Heart left ventricle (tissue), 16 donors: ENCODE measurements around the gene NKD1. TPM values are rescaled to one million over a fixed set of nuclear protein-coding genes. Genes with fewer than 3 reads are reported as not detected.

Experiments used
- ATAC-seq, 4 donors: fragments of 200-7000 bp; cut with Tn5 transposase; one replicate each; pipeline ENCODE4 v1.9.1; 2020 to 2022; ENCODE audit warnings: moderate library complexity in 4 of 4, mild to moderate bottlenecking in 3 of 4, moderate number of reproducible peaks in 1 of 4
- DNase-seq, 5 donors: peaks; one replicate each; pipeline ENCODE4 v3.0.0-alpha.2; 2020
- H3K27ac ChIP-seq, 12 donors: fragments of 200-600 bp; sonication (generic) in 4 of 12; one replicate each; pipeline versions ENCODE4 v1.5.0 to v1.8.0; 2016 to 2022; ENCODE audit warnings: mild to moderate bottlenecking in 2 of 12
- H3K27me3 ChIP-seq, 9 donors: fragments of 200-600 bp; sonication (generic) in 2 of 9; one replicate each; pipeline versions ENCODE4 v1.5.1 to v1.8.0; 2016 to 2022; ENCODE audit warnings: mild to moderate bottlenecking in 3 of 9
- H3K36me3 ChIP-seq, 9 donors: fragments of 200-600 bp; sonication (generic) in 2 of 9; one replicate each; pipeline versions ENCODE4 v1.5.0 to v1.8.0; 2018 to 2022; ENCODE audit warnings: mild to moderate bottlenecking in 2 of 9
- H3K4me1 ChIP-seq, 12 donors: fragments of 200-600 bp; sonication (generic) in 4 of 12; one replicate each; pipeline versions ENCODE4 v1.5.0 to v1.8.0; 2016 to 2022; ENCODE audit warnings: mild to moderate bottlenecking in 3 of 12
- H3K4me3 ChIP-seq, 12 donors: fragments of 200-600 bp; sonication (generic) in 4 of 12; one replicate each; pipeline versions ENCODE4 v1.5.0 to v1.8.0; 2017 to 2022; ENCODE audit warnings: mild to moderate bottlenecking in 9 of 12, moderate library complexity in 4 of 12
- H3K9me3 ChIP-seq, 12 donors: fragments of 200-600 bp; sonication (generic) in 4 of 12; one replicate each; pipeline versions ENCODE4 v1.5.0 to v1.8.0; 2016 to 2022; ENCODE audit warnings: mild to moderate bottlenecking in 1 of 12
- CTCF ChIP-seq, 12 donors: fragments of 200-600 bp; sonication (generic) in 4 of 12; IDR thresholded peaks; one replicate each; pipeline versions ENCODE4 v1.5.0 to v1.8.0; 2018 to 2022; ENCODE audit warnings: antibody characterized with exemption in 12 of 12, mild to moderate bottlenecking in 5 of 12
- POLR2A ChIP-seq, 2 donors: fragments of 450-650 bp; IDR thresholded peaks; one replicate each; pipeline ENCODE4 v1.6.1; 2017; ENCODE audit warnings: antibody characterized with exemption in 2 of 2, mild to moderate bottlenecking in 2 of 2, moderate library complexity in 2 of 2
- WGBS, 4 donors: extraction: QIAGEN DNeasy Blood & Tissue Kit in 2 of 4; methylation state at CpG; one replicate each; pipeline versions ENCODE4 v1.1.5 to v1.1.7; 2013 to 2018; 5-methylcytosine and 5-hydroxymethylcytosine counted together
- intact Hi-C, 10 donors: fragments of 100-400 bp; cut with DNase I; formaldehyde crosslinking; loops; one replicate each; pipeline versions ENCODE4 v1.11.1 to v1.14.2; 2022
- polyA plus RNA-seq, 2 donors: library from polyadenylated mRNA; stranded (reverse); fragments of 200-250 nt; gene quantifications; one replicate each; pipeline ENCODE4 v1.2.3, GENCODE V29; 2013
- total RNA-seq, 9 donors: library from RNA; depleted of rRNA in 2 of 9; stranded (reverse); fragments of >200 nt in 2 of 9; fragmentation: NEBNext Ultra II Directional in 3 of 9; extraction: Animal tissue kit (Norgen Biotek cat#: 25700) in 3 of 9; gene quantifications; one replicate each; pipeline versions ENCODE4 v1.1.0 to v1.2.4, GENCODE V29; 2016 to 2023
- donor health status: ischemic (EF 13 %, LVEDD 7.1; RV severe dilation, severe dysfunction).
- donor health status: healthy with polysubstance abuse.
- donor health status: DM: no; HTN: yes; CAD: no.
- donor health status: DM: no; HTN: no; CAD: no.
- donor health status: ischemic (EF 25% LVEDD 6.9; RV normal size, moderate dysfunction).
- donor health status: ischemic (EF 25% LVEDD 5.7; RV mildly dilated, moderate dysfunction).
- donor health status: healthy.
- donor health status: DM: yes; HTN: yes; CAD: no.
- donor health status: ischemic (EF 35%, LVEDD 5.7; RV mildly dilated, moderate dysfunction).
- donor health status: nonischemic (EF 11% LVEDD 7.7; RV severe dilation, severe dysfunction).
- donor health status: DM: yes; HTN: yes; CAD: no.
- donor health status: PGD.
- donor health status: ischemic (EF 29% LVEDD 5.4; RV normal size, mild dysfunction).
- donor health status: nonischemic (EF 23%, LVEDD 6.1; RV moderate dilation, normal function).

Gene NKD1
- total and polyA plus RNA-seq, 11 donors = 0.05 to 1.0 (median 0.26) TPM

DNA sequence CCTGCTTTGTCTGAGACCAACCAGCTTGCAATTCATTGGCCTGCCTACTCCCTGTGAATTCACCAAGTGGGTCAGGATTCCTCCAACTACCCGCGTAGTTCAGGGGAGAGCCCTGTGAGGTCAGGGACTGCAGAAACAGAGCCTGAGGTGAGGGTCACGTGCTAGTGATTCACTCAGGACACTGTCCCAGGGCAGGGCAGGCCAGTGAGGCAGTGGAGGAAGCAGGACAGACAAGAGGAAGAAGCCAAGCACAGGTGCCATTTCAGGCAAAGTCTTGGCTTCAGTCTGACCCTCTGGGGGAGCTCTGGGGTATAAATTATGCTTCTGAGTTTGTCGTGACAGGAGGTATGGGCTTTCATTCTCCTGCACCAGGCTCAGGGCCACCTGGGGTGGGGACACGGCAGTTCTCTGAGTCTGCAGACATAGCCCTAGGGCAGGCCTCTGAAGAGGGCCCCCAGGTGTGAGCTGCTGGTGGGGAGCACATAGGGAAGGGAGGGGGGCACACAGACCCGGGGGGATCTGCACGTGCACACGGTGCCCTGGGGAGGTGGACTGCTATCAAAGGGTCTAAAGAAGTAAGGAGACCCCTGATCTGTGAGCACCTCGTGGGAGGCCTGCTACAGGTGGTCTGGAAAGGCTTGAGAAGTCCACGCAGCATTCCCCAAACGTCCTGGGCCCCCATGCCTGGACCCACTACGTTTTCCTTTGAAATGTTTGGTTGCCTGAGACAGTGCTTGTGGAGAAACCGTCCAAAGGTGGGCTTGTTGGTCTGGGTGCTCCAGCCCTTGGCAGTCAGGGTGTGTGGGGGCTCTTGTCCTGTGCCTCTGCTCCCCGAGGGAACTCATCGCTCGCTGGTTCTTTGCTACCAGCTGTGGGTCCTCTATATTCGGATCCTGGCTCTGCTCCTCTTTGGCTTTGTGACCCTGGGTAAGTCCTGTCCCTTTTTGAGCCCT is 46.4 kb downstream of the NKD1 start:
- Histone ChIP-seq H3K9me3 (no peaks in the 10 kb centered on the region), H3K36me3 (no peaks in the 10 kb centered on the region), H3K4me3 (no peak overlapping the region), H3K27me3 (no peaks in the 10 kb centered on the region), H3K4me1 (peaks cover 0 to 24% (median 10%) of the 10 kb centered on the region in 12 donors), H3K27ac (no peak overlapping the region)
- WGBS, 4 donors = 85 to 92% (median 88%) methylated on average over 17 of the region's 17 CpGs
- ATAC-seq (no peak), DNase-seq (peak in 1 of 5 donors; percentile 47)
- intact Hi-C loops = loop anchor here in 8 of 10 donors (5.0 to 10.0 kb wide), 6 partner anchors 68 to 213 kb away; no protein-coding TSS in a partner anchor
- TF ChIP-seq CTCF (IDR thresholded peaks at IDR 0.05) = no peak
- TF ChIP-seq POLR2A (IDR thresholded peaks at IDR 0.05) = no peak

DNA sequence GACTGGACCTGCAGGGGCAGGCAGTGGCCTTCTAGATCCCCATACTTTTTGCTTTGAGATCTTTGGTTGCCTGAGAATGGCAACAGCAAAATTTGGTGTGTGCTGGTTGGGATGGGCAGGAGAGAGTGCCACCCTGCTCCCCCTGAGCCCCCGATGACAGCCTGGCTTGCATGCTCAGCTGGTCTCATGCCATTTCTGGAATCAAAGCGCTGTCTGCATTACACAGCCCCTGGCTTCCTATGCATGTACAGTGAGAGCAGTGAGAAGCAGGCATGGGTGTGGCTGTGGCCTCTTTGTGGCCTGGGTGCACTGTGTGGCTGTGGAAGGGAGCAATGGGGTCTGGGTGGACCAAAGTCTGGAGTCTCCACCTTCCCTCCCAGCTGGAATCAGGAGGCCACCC is 47.7 kb downstream of the NKD1 start:
- intact Hi-C loops = loop anchor here in 5 of 10 donors (2.0 to 10.0 kb wide), 5 partner anchors 33 to 209 kb away; no protein-coding TSS in a partner anchor
- TF ChIP-seq CTCF (IDR thresholded peaks at IDR 0.05) (no peak), POLR2A (IDR thresholded peaks at IDR 0.05) (no peak)
- ATAC-seq (no peak), DNase-seq (peak in 1 of 5 donors; percentile 28)
- no peak overlapping the region for H3K4me3 ChIP-seq
- H3K27ac ChIP-seq = peak overlapping the region in 1 of 12 donors; percentile 7
- no peaks in the 10 kb centered on the region for H3K27me3 ChIP-seq
- no peaks in the 10 kb centered on the region for H3K36me3 ChIP-seq
- H3K4me1 ChIP-seq = peaks cover 0 to 26% (median 10%) of the 10 kb centered on the region in 12 donors
- no peaks in the 10 kb centered on the region for H3K9me3 ChIP-seq
- 83 to 93% (median 89%) methylated on average over 2 of the region's 2 CpGs for WGBS, 4 donors

- H3K9me3 ChIP-seq = no peaks in the 10 kb centered on the region
- intact Hi-C loops = loop anchor here in 5 of 10 donors (2.0 to 10.0 kb wide), 5 partner anchors 32 to 208 kb away; no protein-coding TSS in a partner anchor
- H3K36me3 ChIP-seq = no peaks in the 10 kb centered on the region
- TF ChIP-seq POLR2A (IDR thresholded peaks at IDR 0.05) (no peak), CTCF (IDR thresholded peaks at IDR 0.05) (no peak)
- peak in 1 of 5 donors; percentile 25 for DNase-seq
- peaks cover 0 to 31% (median 6%) of the 10 kb centered on the region in 12 donors for H3K4me1 ChIP-seq
- H3K27ac ChIP-seq = no peak overlapping the region
- H3K4me3 ChIP-seq = no peak overlapping the region
- H3K27me3 ChIP-seq = no peaks in the 10 kb centered on the region
- no peak for ATAC-seq
- WGBS, 4 donors = 83 to 86% (median 85%) methylated on average over 13 of the region's 13 CpGs
Observed at GRCh38 chr16:50596762-50597450, 48.7 kb downstream of the NKD1 start.
